ENCODE measurements around the gene C19orf12. TPM values are rescaled to one million over a fixed set of nuclear protein-coding genes. Genes with fewer than 3 reads are reported as not detected.
A peak's percentile ranks its signal among the peaks of the same experiment; 100 is the strongest.

The C19orf12 gene
- total and polyA plus RNA-seq, 8 donors: 11.0 to 16.9 (median 12.2) TPM

GRCh38 chr19:29662604-29663404 is 52.3 kb downstream of the C19orf12 start:
- Histone ChIP-seq H3K27me3 (no peaks in the 10 kb centered on the region), H3K27ac (peak overlapping the region; percentile 34 to 86 (median 76)), H3K4me3 (peak overlapping the region in 1 of 4 donors; percentile 8), H3K9me3 (no peaks in the 10 kb centered on the region), H3K4me1 (peaks cover 21 to 36% (median 23%) of the 10 kb centered on the region in 3 donors), H3K36me3 (no peaks in the 10 kb centered on the region)
- TF ChIP-seq CTCF (IDR thresholded peaks at IDR 0.05): no peak
- 7 to 12% methylated on average over 17 of the region's 17 CpGs for WGBS, 2 donors
- ATAC-seq: peak; percentile 15 to 55 (median 31)
- intact Hi-C loops (cut with DNase I): loop anchor here in 1 of 3 donors (10.0 kb wide), 1 partner anchor 48 kb away; no protein-coding TSS in a partner anchor
- peak; percentile 69 to 90 (median 78) for DNase-seq
- no peak for FAIRE-seq

- no peak for FAIRE-seq
Observed at GRCh38 chr19:29662278-29662603, 52.8 kb downstream of the C19orf12 start.

GRCh38 chr19:29660835-29661234 is 54.2 kb downstream of the C19orf12 start:
- intact Hi-C loops (cut with DNase I): loop anchor here in 1 of 3 donors (10.0 kb wide), 1 partner anchor 46 kb away; no protein-coding TSS in a partner anchor
- H3K27ac ChIP-seq: no peak overlapping the region
- peak in 1 of 6 donors; percentile 6 for DNase-seq

More at GRCh38 chr19:29662278-29662603, 52.8 kb downstream of the C19orf12 start:
- TF ChIP-seq CTCF (IDR thresholded peaks at IDR 0.05): no peak
- peak overlapping the region in 1 of 4 donors; percentile 8 for H3K4me3 ChIP-seq
- no peaks in the 10 kb centered on the region for H3K36me3 ChIP-seq
- WGBS, 2 donors: 7% methylated on average over 1 of the region's 1 CpG
- H3K27ac ChIP-seq: peak overlapping the region; percentile 34 to 86 (median 76)
- intact Hi-C loops (cut with DNase I): loop anchor here in 1 of 3 donors (10.0 kb wide), 1 partner anchor 47 kb away; no protein-coding TSS in a partner anchor
- ATAC-seq: peak in 2 of 4 donors; percentile 4 to 20
- peaks cover 21 to 31% (median 23%) of the 10 kb centered on the region in 3 donors for H3K4me1 ChIP-seq
- no peak for DNase-seq
- no peaks in the 10 kb centered on the region for H3K9me3 ChIP-seq
- no peaks in the 10 kb centered on the region for H3K27me3 ChIP-seq

GRCh38 chr19:29658221-29658991 is 56.7 kb downstream of the C19orf12 start:
- TF ChIP-seq CTCF (IDR thresholded peaks at IDR 0.05): no peak
- no peak for FAIRE-seq

More at GRCh38 chr19:29660835-29661234, 54.2 kb downstream of the C19orf12 start:
- FAIRE-seq (no peak), ATAC-seq (no peak)
- no peaks in the 10 kb centered on the region for H3K36me3 ChIP-seq
- H3K4me3 ChIP-seq: no peak overlapping the region
- no peaks in the 10 kb centered on the region for H3K9me3 ChIP-seq
- peaks cover 21 to 26% (median 23%) of the 10 kb centered on the region in 3 donors for H3K4me1 ChIP-seq
- H3K27me3 ChIP-seq: no peaks in the 10 kb centered on the region
- 65 to 71% methylated on average over 10 of the region's 10 CpGs for WGBS, 2 donors
- TF ChIP-seq CTCF (IDR thresholded peaks at IDR 0.05): no peak

More at GRCh38 chr19:29658221-29658991, 56.7 kb downstream of the C19orf12 start:
- no peak for ATAC-seq
- 86 to 89% methylated on average over 5 of the region's 5 CpGs for whole genome bisulfite sequencing, 2 donors
- no peaks in the 10 kb centered on the region for H3K36me3 ChIP-seq
- H3K27ac ChIP-seq: no peak overlapping the region
- H3K9me3 ChIP-seq: no peaks in the 10 kb centered on the region
- intact Hi-C loops (cut with DNase I): no loop called here
- no peak for DNase-seq
- H3K4me3 ChIP-seq: no peak overlapping the region
- H3K27me3 ChIP-seq: no peaks in the 10 kb centered on the region
- H3K4me1 ChIP-seq: peaks cover 15 to 20% (median 19%) of the 10 kb centered on the region in 3 donors
